ENCODE data around the gene OOSP3.

Gene OOSP3

DNA sequence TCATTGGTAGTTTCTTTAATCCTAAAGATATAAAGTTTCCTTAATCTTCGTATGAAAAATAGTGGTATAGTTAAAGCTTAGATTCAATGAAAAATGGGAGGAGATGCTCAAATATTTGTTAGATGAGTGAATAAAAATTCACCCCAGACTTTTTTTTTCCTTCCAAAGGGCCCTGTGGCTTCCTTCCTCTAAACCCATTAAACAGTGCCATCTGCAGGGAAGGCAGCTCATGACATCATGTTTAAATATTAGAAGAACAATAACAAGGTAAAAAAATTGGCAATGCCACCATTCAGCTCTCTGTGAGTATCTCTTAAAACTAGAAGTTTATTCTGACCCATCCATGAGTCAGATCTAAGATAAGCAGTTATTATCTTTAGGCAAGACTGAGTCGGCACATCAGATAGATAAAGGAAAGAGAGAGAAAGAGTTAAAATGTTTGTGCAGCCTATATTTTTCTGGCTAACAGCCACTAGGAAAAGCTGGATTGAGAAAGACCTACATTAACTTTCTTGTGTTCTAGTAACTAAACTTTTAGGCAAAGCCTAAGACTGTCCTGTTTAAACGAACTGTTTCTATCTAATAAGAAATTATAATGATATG, 40.5 kb downstream of the OOSP3 start:
- TF ChIP-seq TAF1 (IDR thresholded peaks at IDR 0.05; ENCODE audit: borderline replicate concordance, low read depth, low read length) (no peak), POLR2A (IDR thresholded peaks at IDR 0.05; ENCODE audit: low read depth, low read length) (no peak), POLR2AphosphoS5 (IDR thresholded peaks at IDR 0.05; ENCODE audit: low read depth, low read length) (no peak)
- DNase-seq (ENCODE audit: insufficient read length) (no peak), FAIRE-seq (no peak)

DNA sequence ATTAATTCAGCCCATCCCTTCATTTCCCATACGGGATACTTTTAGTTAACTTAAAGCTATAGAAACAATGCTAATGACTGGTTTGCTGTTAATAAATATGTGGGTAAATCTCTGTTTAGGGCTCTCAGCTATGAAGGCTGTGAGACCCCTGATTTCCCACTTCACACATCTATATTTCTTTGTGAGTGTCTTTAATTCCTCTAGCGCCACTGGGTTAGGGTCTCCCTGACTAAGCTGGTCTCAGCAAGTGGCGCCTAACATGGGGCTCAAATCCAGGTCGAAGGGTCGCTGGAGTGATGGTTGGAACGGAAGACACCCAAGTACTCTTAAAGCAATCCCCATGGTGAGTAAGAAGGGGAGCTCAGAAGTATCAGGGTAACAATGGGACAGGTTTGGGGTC, 45.2 kb downstream of the OOSP3 start:
- DNase-seq (ENCODE audit: insufficient read length) (no peak), FAIRE-seq (no peak)
- no peak for TF ChIP-seq TAF1 (IDR thresholded peaks at IDR 0.05; ENCODE audit: borderline replicate concordance, low read depth, low read length)
- TF ChIP-seq POLR2A (IDR thresholded peaks at IDR 0.05; ENCODE audit: low read depth, low read length) = no peak
- no peak for TF ChIP-seq POLR2AphosphoS5 (IDR thresholded peaks at IDR 0.05; ENCODE audit: low read depth, low read length)

DNA sequence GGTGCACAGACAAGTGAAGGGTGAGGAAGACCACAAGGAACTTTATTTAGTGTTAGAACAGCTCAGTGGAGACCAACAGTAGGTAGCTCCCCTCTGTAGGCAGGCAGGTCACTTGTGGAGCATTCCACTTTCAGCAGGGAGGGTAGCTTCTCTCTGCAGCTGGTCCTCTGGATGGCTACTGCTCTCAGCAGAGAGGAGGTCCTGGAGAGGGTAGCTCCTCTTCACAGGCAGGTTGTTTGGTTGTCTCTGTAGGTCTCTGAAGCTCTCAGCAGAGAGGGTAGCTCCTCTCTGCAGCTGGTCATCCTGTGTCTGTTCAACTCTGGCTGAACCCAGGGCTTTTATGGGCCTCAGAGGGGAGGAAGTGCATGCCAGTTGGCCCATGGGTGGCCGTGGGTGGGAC, 53.1 kb downstream of the OOSP3 start:
- DNase-seq (ENCODE audit: insufficient read length) (no peak), FAIRE-seq (no peak)
- no peak for TF ChIP-seq POLR2AphosphoS5 (IDR thresholded peaks at IDR 0.05; ENCODE audit: low read depth, low read length)
- no peak for TF ChIP-seq TAF1 (IDR thresholded peaks at IDR 0.05; ENCODE audit: borderline replicate concordance, low read depth, low read length)
- no peak for TF ChIP-seq POLR2A (IDR thresholded peaks at IDR 0.05; ENCODE audit: low read depth, low read length)

DNA sequence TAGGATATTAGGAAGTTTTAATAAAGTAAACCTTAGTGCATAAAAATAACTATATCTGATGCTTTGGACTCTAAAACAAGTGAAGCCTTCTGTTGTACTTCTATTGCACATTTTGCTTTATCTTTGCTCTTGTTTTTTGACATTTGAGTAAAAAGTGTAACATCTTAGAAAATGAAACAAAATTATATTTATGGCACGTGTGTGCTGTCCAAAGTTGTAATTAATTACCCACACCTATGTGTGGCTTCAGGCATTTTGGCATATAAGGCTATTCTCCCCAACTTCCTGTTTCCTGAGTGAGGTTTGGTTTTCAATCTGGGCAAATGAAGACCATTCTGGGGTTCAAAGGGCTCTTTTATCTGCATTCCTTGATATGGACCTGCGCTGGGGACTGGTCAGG, 59.5 kb downstream of the OOSP3 start, which contains the start of gene OOSP1:
Gene OOSP1 (plus strand): TSS at position 301 of the 400 bp plus-strand sequence. CDS start 23 bp downstream, at position 324.
- TF ChIP-seq POLR2AphosphoS5 (IDR thresholded peaks at IDR 0.05; ENCODE audit: low read depth, low read length) = no peak
- no peak for TF ChIP-seq TAF1 (IDR thresholded peaks at IDR 0.05; ENCODE audit: borderline replicate concordance, low read depth, low read length)
- no peak for TF ChIP-seq POLR2A (IDR thresholded peaks at IDR 0.05; ENCODE audit: low read depth, low read length)
- no peak for FAIRE-seq
- DNase-seq (ENCODE audit: insufficient read length) = no peak

DNA sequence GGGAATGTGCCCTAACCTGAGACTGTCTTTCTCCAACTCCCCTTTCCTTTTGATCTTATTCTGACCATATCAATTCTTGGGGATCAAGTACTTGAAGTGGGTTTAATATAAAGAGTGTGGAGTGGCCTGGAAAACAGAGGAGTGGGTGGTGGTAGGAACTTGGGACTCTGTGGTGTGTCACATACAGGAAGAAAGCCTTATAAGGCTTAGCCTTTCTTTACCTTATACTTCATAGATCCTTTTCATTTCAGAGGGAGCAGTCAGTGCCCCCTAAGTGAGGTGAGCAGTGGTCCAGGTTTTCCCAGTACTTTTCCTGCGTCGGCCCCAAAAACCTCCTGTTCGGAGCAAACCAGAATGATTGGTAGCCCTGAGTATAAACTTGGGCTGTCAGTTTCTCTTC, 60.1 kb downstream of the OOSP3 start:
- no peak for DNase-seq (ENCODE audit: insufficient read length)
- TF ChIP-seq TAF1 (IDR thresholded peaks at IDR 0.05; ENCODE audit: borderline replicate concordance, low read depth, low read length) (no peak), POLR2AphosphoS5 (IDR thresholded peaks at IDR 0.05; ENCODE audit: low read depth, low read length) (no peak), POLR2A (IDR thresholded peaks at IDR 0.05; ENCODE audit: low read depth, low read length) (no peak)
- no peak for FAIRE-seq

DNA sequence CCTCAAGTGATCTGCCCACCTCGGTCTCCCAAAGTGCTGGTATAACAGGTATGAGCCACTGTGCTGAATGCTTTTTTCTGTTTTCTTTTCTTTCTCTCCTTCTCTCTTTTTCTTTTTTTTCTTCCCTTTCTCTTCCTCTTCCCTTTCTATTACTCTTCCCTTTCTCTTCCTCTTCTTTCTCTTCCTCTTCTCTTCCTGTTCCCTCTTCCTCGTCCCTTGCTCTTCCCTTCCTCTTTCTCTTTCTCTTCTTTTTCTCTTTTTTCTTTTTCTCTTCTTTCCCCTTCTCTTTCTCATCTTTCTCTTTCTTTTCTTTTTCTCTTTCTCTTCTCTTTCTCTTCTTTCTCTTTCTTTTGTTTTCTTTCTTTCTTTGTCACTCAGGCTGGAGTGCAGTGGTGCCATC, 60.9 kb downstream of the OOSP3 start:
- FAIRE-seq (no peak), DNase-seq (ENCODE audit: insufficient read length) (no peak)
- no peak for TF ChIP-seq POLR2A (IDR thresholded peaks at IDR 0.05; ENCODE audit: low read depth, low read length)
- no peak for TF ChIP-seq TAF1 (IDR thresholded peaks at IDR 0.05; ENCODE audit: borderline replicate concordance, low read depth, low read length)
- no peak for TF ChIP-seq POLR2AphosphoS5 (IDR thresholded peaks at IDR 0.05; ENCODE audit: low read depth, low read length)

DNA sequence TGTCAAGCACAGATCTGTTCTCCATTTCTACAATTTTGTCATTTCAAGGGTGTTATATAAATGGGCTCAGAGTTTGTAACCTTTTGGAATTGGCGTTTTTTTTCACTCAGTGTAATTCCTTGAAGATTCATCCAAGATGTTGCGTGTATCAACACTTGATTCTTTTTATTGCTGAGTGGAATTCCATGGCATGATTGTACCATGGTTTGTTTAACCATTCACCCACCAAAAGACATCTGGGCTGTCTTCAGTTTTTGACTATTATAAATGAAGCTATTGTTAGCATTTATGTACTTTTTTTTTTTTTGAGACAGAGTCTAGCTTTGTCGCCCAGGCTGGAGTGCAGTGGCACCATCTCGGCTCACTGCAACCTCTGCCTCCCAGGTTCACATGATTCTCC, 62.5 kb downstream of the OOSP3 start:
- FAIRE-seq = no peak
- TF ChIP-seq POLR2AphosphoS5 (IDR thresholded peaks at IDR 0.05; ENCODE audit: low read depth, low read length) = no peak
- no peak for DNase-seq (ENCODE audit: insufficient read length)

DNA sequence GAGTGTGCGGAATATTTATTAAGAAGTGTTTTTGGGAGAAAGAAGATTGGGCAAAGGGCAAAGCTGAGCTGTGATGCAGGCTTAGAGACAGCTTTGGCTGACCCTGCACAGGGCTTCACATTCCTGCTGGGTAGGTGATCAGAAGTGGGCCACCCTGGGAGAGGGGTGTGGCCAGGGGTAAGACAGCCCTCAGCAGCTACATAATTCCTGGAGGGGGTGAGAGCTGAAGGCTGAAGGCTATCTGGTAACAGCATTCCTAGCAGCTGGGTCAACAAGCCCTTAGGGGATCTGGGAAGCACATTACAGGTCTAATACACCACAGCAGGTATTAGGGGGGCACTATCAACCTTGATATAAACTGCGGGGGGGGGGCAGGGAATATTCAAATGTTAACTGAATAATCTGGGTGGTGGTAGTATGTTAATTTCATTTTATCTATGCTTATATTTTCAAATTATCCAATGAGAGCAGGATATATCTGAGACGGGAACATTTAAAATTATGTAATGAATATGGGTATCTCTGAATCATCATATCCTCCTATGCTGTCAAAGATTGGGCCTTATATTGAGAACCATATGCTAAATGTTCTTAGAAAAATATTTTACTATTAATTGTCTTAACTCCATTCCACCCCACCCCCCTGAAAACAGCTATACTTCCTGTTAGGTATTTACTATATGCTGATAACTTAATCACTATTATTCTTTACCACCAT, 65.6 kb downstream of the OOSP3 start:
- FAIRE-seq (no peak), DNase-seq (ENCODE audit: insufficient read length) (no peak)
- no peak for TF ChIP-seq TAF1 (IDR thresholded peaks at IDR 0.05; ENCODE audit: borderline replicate concordance, low read depth, low read length)
- no peak for TF ChIP-seq POLR2A (IDR thresholded peaks at IDR 0.05; ENCODE audit: low read depth, low read length)
- no peak for TF ChIP-seq POLR2AphosphoS5 (IDR thresholded peaks at IDR 0.05; ENCODE audit: low read depth, low read length)

DNA sequence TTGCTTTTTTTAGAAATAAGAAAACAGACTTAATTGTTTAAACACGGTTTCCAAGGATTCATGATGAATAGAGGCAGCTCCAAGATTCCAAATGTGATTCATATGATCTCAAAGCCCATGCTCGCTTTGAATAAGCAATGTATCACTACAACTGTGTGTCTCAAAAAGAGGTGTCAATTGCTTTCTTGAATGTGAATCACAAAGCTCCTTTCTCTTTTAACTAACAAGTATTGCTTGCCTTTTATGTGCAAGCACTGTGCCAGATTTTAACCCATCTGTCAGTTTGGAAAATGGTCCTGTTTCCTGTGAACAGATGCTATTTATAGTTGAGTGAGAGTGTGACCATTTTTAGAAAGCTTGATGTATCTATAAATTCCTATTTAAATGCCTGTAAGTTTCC, 66.1 kb downstream of the OOSP3 start:
- no peak for FAIRE-seq
- TF ChIP-seq POLR2A (IDR thresholded peaks at IDR 0.05; ENCODE audit: low read depth, low read length) (no peak), TAF1 (IDR thresholded peaks at IDR 0.05; ENCODE audit: borderline replicate concordance, low read depth, low read length) (no peak), POLR2AphosphoS5 (IDR thresholded peaks at IDR 0.05; ENCODE audit: low read depth, low read length) (no peak)

More for the DNA sequence above, 66.1 kb downstream of the OOSP3 start:
- DNase-seq (ENCODE audit: insufficient read length) = no peak
